GM11168 (cell line): ENCODE measurements around the gene ALOX12.

ENCODE experiments used
- in situ Hi-C: fragments of 300-500 bp; cut with MboI; formaldehyde crosslinking; loops from one replicate; pipeline ENCODE4 v1.12.0; 2022; ENCODE audit warnings: low sequenced_read_pairs; ENCODE audit not compliant: unreplicated experiment

Gene ALOX12

DNA sequence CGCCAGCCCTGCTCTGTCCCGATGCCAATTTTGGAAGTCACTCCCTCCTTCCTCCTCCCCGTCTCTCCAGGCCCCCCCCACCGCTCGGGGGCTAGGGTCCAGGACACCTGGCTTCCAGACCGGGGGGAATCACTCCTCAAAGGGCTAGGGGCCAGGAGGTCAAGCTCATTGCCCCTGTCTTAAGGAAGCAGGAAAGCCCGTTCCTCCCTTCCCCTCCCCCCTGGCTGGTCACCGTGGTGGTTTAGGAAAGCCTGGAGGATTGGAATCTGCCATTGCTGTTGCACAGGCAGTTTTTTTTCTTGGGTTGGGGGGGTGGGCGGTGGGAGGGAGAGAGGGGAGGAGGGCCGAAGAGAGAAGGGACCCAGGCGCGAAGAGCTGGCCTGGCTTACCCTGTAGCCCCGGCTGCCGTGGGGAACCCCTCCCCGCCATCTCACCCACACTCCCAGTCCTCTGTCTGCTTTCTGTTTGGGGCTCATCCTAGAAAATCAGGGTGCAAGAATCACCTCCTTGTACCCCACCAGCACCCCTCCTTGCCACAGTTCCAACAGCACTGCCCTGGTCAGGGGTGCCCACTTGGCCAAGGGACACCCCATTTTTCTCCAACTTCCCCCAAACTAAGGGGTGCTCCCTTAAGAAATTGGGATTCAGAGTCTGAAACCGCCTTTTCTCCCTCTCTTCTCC lies 24.1 kb downstream of the ALOX12 start:
- in situ Hi-C loops, result no loop called here

DNA sequence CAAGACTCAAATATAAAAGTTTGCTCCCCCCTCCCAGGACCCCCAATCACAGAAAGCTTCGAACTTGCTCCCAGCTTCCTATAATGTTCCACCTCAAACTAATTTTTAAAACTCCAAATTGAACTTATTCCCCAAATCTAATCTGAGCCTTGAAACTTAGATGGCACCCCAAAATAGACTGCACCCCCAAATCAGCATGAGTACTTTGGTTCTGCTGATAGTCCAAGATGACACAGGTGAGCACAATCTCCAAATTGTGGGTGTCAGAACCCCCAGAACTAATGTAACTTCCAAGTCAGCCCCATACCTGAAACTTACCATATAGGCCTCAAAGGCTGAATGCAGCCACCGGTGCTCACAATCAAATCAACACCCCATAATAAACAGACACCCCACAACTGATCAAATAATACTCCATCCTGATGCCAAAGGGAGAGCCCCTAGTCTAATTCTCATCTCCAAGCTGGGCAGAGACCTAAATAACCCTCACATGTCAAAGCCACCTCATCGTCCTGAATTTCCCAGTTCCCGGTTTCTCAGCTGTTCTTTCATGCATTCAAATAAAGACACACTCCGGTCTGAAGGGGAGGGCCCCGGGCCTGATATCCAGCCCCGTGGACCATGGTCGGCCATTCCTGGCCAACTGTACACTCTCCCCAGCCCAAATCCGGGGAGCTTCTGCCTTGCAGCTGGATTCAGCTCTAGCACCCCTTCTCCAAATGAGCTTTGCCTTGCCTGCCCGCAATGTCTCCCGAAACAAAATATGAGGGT lies 25.2 kb downstream of the ALOX12 start:
- in situ Hi-C loops, result no loop called here

DNA sequence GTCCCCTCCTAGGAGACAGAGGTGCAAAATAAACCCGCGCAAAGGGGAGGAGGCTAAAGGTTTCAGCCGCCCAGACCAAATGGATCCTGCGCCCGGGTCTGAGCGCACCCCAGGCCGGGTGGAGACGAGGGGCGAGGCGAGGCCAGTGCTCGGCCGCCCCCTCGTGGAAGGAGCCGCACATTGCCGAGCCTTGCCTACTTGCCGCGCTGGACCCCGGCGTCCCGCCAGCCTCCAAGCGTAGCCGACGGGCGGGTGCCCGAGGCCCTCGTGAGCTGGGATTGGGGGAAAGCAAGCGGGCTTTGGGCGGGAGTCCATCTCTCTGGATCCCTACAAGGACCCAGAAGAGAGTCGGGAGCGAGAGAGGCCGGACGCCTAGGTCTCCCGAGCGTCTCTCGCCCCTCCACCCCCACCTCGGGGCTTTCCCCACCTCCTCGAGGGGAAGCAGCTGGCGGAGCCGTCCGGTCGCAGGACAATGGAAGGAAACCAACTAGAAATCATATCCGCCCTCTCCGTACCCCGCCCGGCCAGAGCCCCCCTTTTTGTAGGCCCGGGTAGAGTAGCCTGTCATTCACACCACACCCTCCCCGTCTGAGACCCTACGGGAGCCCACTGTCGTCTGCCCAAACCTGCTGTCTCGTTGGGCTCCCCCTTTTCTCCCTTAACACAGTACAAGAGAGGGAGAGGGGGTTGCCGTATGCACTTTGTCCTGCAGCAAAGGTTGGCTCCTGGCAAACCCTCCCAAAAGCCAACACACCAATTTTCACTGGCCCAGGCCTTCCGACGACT lies 26.3 kb downstream of the ALOX12 start:
- in situ Hi-C loops, result no loop called here

DNA sequence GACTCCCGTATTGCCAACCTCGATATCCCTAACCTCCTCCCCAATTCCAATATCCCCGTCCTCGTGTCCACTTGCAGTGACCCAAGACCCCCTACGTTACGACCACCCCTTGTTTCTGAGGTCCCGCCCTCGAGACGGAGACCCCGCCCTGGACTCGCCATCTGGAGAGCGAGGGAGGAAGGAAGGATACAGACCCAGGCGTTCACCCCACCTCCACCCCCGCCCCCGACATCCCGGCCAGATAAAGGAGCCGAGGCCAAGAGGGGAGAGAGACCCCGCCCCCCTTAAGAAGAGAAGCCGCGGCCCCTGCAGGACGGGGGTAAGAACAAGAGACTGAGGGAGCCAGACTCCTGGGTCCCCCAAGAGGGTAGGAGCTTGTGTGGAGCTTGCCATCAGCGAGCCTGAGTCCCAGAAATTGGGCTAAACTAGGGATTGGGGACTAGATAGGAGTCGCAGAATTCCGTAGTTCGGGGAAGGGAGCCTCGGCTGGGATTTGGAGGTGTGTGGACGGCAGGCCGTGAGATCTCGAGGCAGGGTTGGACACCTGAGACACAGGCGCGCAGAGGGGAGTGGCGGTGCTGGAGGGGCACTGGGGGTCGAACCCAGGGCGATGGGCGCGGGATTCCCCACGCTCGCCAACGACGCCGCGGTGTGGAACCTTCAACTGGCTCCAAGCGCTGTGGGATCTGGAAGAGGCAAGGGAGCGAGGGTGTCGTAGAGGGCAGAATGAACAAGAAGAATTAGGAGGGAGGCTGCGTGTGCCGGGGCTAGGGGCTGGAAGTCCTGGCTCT lies 27.1 kb downstream of the ALOX12 start, which contains the start of gene BCL6B:
Gene BCL6B (plus strand): TSS at position 270 of the 791 bp plus-strand sequence. CDS start 622 bp downstream, outside the sequence.
- in situ Hi-C loops, result no loop called here

DNA sequence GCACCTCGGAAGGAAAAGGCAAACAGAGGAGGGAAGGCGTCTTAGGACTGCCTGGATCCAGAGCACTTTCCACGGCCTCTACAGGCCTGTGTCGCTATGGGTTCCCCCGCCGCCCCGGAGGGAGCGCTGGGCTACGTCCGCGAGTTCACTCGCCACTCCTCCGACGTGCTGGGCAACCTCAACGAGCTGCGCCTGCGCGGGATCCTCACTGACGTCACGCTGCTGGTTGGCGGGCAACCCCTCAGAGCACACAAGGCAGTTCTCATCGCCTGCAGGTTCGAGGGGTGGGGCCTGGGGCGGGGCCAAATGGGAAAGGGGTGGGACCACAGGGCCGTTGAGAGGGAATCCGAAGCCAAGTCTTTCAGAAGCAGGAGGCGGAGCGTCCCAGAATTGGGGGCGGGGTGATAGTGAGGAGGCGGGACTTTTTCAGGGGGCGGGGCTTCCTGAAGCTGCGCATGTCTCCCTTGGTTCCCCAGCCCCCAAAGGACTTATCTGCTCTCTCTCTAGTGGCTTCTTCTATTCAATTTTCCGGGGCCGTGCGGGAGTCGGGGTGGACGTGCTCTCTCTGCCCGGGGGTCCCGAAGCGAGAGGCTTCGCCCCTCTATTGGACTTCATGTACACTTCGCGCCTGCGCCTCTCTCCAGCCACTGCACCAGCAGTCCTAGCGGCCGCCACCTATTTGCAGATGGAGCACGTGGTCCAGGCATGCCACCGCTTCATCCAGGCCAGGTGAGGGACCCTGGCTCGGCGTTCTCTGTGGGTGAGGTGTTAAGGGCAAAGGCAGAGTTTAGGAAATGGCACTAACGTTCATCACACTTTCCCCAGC lies 27.9 kb downstream of the ALOX12 start:
- in situ Hi-C loops, result no loop called here

DNA sequence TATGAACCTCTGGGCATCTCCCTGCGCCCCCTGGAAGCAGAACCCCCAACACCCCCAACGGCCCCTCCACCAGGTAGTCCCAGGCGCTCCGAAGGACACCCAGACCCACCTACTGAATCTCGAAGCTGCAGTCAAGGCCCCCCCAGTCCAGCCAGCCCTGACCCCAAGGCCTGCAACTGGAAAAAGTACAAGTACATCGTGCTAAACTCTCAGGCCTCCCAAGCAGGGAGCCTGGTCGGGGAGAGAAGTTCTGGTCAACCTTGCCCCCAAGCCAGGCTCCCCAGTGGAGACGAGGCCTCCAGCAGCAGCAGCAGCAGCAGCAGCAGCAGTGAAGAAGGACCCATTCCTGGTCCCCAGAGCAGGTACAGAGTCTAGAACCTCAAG lies 28.5 kb downstream of the ALOX12 start:
- in situ Hi-C loops, result no loop called here

DNA sequence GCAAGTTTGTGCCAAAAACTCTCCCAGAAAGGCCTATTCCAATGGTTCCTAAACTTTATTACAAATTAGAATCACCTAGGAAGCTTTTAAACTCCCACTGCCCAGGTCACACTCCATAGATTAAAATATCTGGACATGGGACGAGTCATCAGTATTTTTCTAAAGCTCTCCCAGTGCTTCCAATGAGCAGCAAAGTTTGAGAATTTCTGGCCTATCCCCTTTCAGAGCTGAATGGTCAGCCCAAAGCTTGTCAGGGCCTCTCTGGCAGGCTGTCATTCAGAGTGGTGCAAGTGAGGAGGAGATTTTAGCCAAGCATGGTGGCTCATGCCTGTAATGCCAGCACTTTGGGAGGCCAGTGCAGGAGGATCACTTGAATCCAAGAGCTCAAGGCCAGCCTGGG lies 29.4 kb downstream of the ALOX12 start:
- in situ Hi-C loops, result no loop called here

DNA sequence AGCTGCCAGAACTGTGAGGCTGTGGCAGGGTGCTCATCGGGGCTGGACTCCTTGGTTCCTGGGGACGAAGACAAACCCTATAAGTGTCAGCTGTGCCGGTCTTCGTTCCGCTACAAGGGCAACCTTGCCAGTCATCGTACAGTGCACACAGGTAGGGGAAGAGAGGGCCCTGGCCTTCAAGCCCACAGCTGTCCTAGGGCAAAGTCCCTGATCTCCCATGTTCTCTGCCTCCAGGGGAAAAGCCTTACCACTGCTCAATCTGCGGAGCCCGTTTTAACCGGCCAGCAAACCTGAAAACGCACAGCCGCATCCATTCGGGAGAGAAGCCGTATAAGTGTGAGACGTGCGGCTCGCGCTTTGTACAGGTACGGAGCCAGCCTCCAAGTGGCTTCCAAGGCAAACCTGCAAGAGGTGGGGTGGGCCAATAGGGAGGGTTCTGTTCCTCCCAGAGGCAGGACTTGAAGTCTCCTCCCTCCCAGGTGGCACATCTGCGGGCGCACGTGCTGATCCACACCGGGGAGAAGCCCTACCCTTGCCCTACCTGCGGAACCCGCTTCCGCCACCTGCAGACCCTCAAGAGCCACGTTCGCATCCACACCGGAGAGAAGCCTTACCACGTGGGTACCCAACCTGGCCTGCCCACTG lies 30.7 kb downstream of the ALOX12 start:
- in situ Hi-C loops, result no loop called here

DNA sequence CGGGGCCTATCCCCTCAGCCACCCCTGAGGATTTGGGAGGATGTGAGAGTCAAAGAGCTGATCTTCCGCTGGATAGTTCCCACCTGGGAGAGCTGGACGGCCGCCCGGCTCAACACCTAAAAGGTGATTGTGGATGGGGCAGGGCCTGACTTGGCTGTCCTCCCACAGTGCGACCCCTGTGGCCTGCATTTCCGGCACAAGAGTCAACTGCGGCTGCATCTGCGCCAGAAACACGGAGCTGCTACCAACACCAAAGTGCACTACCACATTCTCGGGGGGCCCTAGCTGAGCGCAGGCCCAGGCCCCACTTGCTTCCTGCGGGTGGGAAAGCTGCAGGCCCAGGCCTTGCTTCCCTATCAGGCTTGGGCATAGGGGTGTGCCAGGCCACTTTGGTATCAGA lies 31.5 kb downstream of the ALOX12 start:
- in situ Hi-C loops, result no loop called here

DNA sequence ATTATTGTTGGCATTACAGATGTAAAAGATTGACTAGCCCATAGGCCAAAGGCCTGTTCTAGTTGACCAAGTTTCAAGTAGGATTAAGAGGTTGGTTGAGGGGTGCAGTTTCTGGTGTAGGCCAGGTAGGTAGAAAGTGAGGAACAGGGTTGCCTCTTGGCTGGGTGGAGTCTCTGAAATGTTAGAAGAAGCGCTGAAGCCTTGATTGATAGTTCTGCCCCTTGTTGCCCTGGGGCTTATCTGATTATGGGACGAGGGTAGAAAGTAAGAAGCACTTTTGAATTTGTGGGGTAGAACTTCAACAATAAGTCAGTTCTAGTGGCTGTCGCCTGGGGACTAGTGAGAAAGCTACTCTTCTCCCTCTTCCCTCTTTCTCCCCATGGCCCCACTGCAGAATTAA lies 33.2 kb downstream of the ALOX12 start:
- in situ Hi-C loops, result no loop called here

DNA sequence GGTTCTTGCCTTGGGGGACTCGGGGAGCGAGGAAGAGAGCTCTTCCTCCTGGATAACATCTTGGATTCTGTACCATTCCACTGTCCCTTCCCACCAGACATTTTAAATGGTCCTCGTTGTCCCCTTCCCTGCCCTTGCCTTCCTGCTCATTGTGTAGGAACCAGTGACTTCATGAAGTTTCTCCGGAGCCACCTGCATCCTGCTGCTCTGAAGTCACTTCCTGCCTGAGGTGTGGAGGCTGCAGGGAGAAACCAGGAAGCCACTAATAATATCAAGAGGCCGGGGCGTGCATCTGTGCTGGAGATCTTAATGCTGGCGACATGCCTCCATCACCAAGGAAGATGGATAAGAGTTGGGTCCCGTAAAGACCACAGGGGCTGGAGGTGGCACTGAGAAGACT lies 33.8 kb downstream of the ALOX12 start:
- in situ Hi-C loops, result no loop called here

DNA sequence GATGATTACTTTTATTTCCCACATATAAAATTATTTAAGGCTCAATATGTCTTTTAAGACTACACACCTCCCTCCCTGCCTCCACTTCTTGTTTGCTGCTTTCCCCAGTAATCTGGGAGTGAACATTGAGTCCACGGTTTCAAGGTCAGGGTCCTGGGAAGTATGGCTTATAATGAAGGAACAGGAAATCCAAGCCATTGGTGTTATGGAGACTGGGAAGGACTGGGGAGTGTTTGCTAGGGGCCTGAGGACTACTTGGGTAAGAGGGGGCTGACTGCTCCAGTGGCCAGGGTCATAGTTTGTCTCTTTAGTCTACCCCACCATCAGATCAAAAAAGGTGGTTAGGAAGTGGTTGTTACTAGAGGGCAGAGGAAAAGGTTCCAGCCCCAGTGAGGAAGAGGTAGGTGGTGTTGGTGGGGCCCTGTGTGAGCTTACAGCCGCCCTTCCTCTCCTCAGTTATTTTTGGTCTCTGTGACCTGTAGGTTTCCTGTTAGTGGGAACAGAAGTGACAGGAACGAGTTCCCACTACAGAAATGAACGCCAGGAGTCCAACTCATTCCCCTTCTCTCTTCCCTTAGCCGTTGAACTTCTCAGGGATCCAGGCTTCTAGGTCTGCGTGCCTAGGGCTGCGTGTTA lies 39.2 kb downstream of the ALOX12 start:
- in situ Hi-C loops, result no loop called here

DNA sequence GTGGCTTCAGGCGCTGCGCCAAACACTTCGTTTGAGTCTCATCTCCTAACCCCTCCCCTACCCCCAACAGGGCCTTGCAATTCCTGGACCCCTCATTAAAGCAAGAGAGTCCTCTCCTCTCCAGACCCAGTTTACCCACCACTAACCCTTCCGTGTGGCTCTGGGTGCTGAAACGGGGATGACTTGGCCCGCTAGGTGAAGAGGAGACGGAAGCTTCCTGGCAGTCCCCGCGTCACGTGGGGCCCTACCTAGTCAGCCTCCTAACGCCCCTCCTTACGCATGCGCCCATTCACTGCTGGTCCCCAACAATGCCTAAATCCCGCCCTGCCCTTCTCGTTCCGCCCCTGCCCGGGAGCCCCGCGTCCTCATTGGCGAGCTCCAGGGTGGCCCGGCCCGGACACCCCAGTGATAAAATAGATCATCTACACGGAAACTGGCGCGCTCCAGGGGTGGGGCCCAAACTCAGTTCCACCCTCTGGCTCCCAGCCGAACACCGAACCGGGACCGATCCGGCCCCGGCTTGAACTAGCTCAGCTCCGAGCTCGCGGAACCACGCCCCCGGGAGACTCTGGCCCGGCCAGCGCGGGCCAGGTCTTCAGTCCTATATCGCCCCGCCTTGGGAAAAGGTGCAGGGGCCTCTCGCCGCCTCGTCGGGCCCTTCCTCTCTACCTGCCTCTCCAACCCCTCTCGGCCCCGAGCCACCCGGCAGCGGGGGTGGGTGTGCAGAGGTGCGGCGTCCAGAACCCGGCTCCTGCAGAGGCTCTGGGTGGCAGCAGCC lies 39.9 kb downstream of the ALOX12 start, which contains the start of gene SLC16A13:
Gene SLC16A13 (plus strand): TSS at position 425 of the 778 bp plus-strand sequence. CDS start 368 bp downstream, outside the sequence.
- in situ Hi-C loops, result no loop called here

DNA sequence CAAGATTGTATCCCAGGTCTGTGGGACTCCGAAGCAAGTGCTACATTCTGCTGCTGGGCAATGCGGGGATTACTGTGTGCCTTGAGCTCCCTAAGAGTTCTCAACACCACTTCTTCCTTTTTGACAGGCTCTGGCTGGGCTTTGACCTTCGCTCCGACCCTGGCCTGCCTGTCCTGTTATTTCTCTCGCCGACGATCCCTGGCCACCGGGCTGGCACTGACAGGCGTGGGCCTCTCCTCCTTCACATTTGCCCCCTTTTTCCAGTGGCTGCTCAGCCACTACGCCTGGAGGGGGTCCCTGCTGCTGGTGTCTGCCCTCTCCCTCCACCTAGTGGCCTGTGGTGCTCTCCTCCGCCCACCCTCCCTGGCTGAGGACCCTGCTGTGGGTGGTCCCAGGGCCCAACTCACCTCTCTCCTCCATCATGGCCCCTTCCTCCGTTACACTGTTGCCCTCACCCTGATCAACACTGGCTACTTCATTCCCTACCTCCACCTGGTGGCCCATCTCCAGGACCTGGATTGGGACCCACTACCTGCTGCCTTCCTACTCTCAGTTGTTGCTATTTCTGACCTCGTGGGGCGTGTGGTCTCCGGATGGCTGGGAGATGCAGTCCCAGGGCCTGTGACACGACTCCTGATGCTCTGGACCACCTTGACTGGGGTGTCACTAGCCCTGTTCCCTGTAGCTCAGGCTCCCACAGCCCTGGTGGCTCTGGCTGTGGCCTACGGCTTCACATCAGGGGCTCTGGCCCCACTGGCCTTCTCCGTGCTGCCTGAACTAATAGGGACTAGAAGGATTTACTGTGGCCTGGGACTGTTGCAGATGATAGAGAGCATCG lies 42.4 kb downstream of the ALOX12 start:
- in situ Hi-C loops, result no loop called here

DNA sequence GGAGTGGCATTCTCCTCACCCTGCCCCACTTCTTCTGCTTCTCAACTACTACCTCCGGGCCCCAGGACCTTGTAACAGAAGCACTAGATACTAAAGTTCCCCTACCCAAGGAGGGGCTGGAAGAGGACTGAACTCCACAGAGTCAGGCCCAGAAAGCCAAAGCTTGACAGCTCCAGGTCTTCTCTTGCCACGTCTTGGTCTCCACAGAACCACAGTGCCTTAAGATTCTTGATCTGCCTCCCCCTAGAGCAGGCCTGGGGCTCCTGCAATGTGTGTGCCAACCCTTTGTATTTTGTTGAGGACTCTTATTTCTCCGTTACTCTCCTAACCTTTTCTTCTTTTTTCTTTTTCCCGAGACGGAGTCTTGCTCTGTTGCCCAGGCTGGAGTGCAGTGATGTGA lies 44.0 kb downstream of the ALOX12 start:
- in situ Hi-C loops, result no loop called here

DNA sequence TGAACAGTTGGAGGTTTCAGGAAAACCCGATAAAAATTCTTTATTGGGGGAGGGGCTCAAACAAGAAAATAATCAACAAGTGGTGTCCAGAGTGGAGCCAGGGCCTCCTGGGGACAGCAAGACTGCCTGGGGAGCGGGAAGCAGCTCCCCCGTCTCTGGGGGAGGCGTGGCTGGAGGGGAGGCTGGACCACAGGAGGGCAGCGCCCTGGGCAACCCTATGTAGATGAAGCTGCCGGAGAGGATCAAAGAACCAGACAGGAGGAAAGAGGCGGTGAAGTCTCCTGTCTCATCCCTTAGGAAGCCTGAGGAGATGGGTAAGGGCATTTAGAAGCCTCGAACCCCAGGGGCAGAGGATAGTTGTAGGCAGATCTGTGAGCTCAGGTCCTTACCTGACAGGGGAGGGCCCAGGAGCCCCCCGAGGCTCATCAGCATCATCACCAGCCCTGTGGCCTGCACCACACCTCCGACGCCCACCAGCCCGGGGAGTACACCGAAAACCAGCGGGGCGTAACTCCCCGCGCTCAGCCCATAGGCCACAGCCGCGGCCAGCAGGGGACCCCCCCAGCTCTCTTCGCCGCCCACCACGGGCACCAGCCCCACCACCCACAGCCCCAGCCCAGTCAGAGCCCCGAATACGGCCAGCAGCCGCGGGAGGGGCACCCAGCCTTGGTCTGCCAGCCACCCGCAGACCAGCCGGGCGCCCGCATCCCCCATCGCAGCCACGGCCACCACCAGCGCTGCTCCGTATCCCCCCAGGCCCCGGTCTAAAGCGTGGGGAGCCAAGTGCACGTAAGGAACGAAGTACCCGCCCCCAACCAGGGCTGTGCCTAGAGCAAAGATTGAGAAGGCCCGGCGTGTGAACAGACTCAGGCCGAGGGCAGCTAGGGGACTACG lies 46.0 kb downstream of the ALOX12 start:
- in situ Hi-C loops, result no loop called here
